H1 (cell line): ENCODE results near the gene ACLY. TPM values are rescaled to one million over a fixed set of nuclear protein-coding genes. Genes with fewer than 3 reads are reported as not detected.

Experiments
- BACH1 ChIP-seq: IDR thresholded peaks from 2 replicates; pipeline ENCODE4 v1.6.1; 2012; ENCODE audit warnings: low read length, improper control_type of control experiment
- HDAC2 ChIP-seq, 2 experiments: fragments of 300-600 bp in 1 of 2; sonication (generic) in 1 of 2; IDR thresholded peaks; 2 replicates each; pipeline ENCODE4 v1.6.1; 2011 to 2012; ENCODE audit warnings: low read depth in 2 of 2, low read length in 2 of 2, mild to moderate bottlenecking in 2 of 2, moderate library complexity in 2 of 2, borderline replicate concordance in 1 of 2, inconsistent platforms in 1 of 2
- HDAC6 ChIP-seq: IDR thresholded peaks from one replicate; pipeline ENCODE4 v1.7.1; 2012; ENCODE audit warnings: low read depth, mild to moderate bottlenecking, inconsistent platforms, low read length, moderate library complexity
- JUND ChIP-seq: IDR thresholded peaks from 2 replicates; pipeline ENCODE4 v1.6.1; 2011; ENCODE audit warnings: mild to moderate bottlenecking, improper control_type of control experiment, low read length
- PHF8 ChIP-seq: fragments of 200-600 bp; sonication (generic); conservative IDR thresholded peaks from 2 replicates; pipeline ENCODE4 v1.7.1; 2012; ENCODE audit warnings: low read depth, mild to moderate bottlenecking, inconsistent platforms, low read length, moderate library complexity
- POU5F1 ChIP-seq: IDR thresholded peaks from 2 replicates; pipeline ENCODE4 v1.6.1; 2011; ENCODE audit warnings: low read depth, mild to moderate bottlenecking, low read length, moderate library complexity
- RAD21 ChIP-seq, 2 experiments: IDR thresholded peaks in 1 of 2; conservative IDR thresholded peaks in 1 of 2; 2 replicates each; pipeline ENCODE4 v1.6.1; 2011; ENCODE audit warnings: low read depth in 2 of 2, low read length in 2 of 2, improper control_type of control experiment in 1 of 2, inconsistent platforms in 1 of 2, mild to moderate bottlenecking in 1 of 2, moderate library complexity in 1 of 2
- RFX5 ChIP-seq: IDR thresholded peaks from 2 replicates; pipeline ENCODE4 v1.6.1; 2011; ENCODE audit warnings: low read depth, low read length, improper control_type of control experiment, borderline replicate concordance
- SIX5 ChIP-seq: IDR thresholded peaks from 2 replicates; pipeline ENCODE4 v1.6.1; 2011; ENCODE audit warnings: mild to moderate bottlenecking, low read depth, low read length
- polyA plus RNA-seq, 7 experiments: library from polyadenylated mRNA; depleted of rRNA in 3 of 7; stranded (reverse) in 5 of 7; unstranded in 2 of 7; fragments of >200 nt in 5 of 7; fragments of 200-250 nt in 2 of 7; gene quantifications; 1 replicate in 5 of 7; 2 replicates in 1 of 7; 4 replicates in 1 of 7; pipeline versions ENCODE4 v1.2.1 to v1.2.3, GENCODE V29; 2011 to 2013; ENCODE audit warnings: missing spikeins in 2 of 7, mixed read lengths in 2 of 7
- total RNA-seq: library from RNA; stranded (reverse); fragmentation: NEBNext Ultra II Directional; extraction: Animal tissue kit (Norgen Biotek cat#: 25700); gene quantifications from 2 replicates; pipeline ENCODE4 v1.2.1, GENCODE V29; 2021
- TF ChIP-seq, protein P1 (sequence below): IDR thresholded peaks from 2 replicates; pipeline ENCODE4 v1.6.1; 2012; ENCODE audit warnings: low read length, inconsistent platforms

Gene ACLY
- total and polyA plus RNA-seq, 2 of the 8 experiments (the other 6 are each of a cell fraction or from before 2014, with no cell fraction given): 167 to 393 TPM

DNA sequence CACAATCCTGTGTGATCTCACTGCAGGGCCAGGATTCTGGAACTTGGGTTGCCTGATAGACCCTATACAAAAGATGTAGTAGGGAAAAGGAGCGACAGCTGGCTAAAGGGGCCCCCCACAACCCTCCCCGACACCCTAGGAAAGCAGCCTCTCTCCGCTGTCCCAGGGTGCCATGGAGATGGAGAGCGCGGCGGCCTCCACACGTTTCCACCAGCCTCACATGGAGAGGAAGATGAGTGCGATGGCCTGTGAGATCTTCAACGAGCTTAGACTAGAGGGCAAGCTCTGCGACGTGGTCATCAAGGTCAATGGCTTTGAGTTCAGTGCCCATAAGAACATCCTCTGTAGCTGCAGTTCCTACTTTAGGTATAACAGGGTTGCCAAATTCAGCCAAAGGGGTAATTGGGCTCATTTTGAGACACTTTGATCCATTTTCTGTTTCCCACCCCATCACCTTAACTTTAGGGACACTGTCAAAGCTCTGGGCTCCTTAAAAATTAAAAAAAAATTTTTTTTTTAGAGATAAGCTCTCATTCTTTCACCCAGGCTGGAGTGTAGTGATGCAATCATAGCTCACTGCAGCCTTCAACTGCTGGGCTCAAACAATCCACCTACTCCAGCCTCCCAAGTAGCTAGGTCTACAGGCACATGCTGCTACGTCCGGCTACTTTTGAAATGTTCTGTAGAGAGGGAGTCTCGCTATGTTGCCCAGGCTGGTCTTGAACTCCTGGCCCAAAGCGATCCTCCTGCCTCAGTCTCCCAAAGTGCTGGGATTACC lies 80.8 kb downstream of the ACLY start, which contains the start of gene KLHL10 (continued):
- no peak for TF ChIP-seq RFX5
- TF ChIP-seq RAD21 (IDR thresholded peaks at IDR 0.05 in 1 of 2, conservative IDR thresholded peaks at IDR 0.05 in 1 of 2; ENCODE audit: low read depth in 2 of 2, low read length in 2 of 2): no peak
- no peak for TF ChIP-seq BACH1
- no peak for TF ChIP-seq SIX5
- no peak for TF ChIP-seq HDAC6
- TF ChIP-seq HDAC2 (IDR thresholded peaks at IDR 0.05; ENCODE audit: borderline replicate concordance in 1 of 2, low read depth in 2 of 2, low read length in 2 of 2): no peak
- no peak for TF ChIP-seq JUND
- no peak for TF ChIP-seq POU5F1
- TF ChIP-seq, protein P1, sequence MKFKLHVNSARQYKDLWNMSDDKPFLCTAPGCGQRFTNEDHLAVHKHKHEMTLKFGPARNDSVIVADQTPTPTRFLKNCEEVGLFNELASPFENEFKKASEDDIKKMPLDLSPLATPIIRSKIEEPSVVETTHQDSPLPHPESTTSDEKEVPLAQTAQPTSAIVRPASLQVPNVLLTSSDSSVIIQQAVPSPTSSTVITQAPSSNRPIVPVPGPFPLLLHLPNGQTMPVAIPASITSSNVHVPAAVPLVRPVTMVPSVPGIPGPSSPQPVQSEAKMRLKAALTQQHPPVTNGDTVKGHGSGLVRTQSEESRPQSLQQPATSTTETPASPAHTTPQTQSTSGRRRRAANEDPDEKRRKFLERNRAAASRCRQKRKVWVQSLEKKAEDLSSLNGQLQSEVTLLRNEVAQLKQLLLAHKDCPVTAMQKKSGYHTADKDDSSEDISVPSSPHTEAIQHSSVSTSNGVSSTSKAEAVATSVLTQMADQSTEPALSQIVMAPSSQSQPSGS: no peak
- TF ChIP-seq PHF8: no peak
